CD8-positive, alpha-beta memory T cell (primary cell): ENCODE results near the gene SCRT2. TPM values are rescaled to one million over a fixed set of nuclear protein-coding genes. Genes with fewer than 3 reads are reported as not detected.

ENCODE experiments used
- CTCF ChIA-PET: fragments of 350-600 bp; sonication (Branson Sonifier 250); formaldehyde crosslinking; loops from one replicate; lab custom pipeline; 2021; ENCODE audit warnings: antibody characterized with exemption; lab: Charles Lee
- POLR2A ChIA-PET: fragments of 350-600 bp; sonication (Branson Sonifier 250); formaldehyde crosslinking; loops from one replicate; lab custom pipeline; 2021; ENCODE audit warnings: antibody characterized with exemption; lab: Charles Lee
- DNase-seq, 5 donors: peaks; one replicate each; pipeline versions ENCODE4 v3.0.0 to v3.0.0-alpha.2; 2020 to 2022; ENCODE audit warnings: mixed read lengths in 1 of 5
- H3K27ac ChIP-seq: one replicate; pipeline ENCODE4 v1.7.0; 2013; ENCODE audit warnings: low read depth, mild to moderate bottlenecking, low read length, moderate library complexity
- H3K27me3 ChIP-seq: 2 replicates; pipeline ENCODE4 v1.7.0; 2013; ENCODE audit warnings: low read length, mild to moderate bottlenecking; ENCODE audit not compliant: insufficient read depth, poor library complexity, severe bottlenecking
- H3K36me3 ChIP-seq: 2 replicates; pipeline ENCODE4 v1.7.0; 2013; ENCODE audit warnings: mild to moderate bottlenecking, low read length, moderate library complexity; ENCODE audit not compliant: insufficient read depth
- H3K4me1 ChIP-seq: 2 replicates; pipeline ENCODE4 v1.7.0; 2013; ENCODE audit warnings: mild to moderate bottlenecking, low read length, moderate library complexity; ENCODE audit not compliant: insufficient read depth
- H3K4me3 ChIP-seq: 2 replicates; pipeline ENCODE4 v1.7.0; 2013; ENCODE audit warnings: mild to moderate bottlenecking, low read length
- H3K9me3 ChIP-seq: 2 replicates; pipeline ENCODE4 v1.7.0; 2013; ENCODE audit warnings: mild to moderate bottlenecking, low read length
- H3K27ac Mint-ChIP-seq, 8 donors: one replicate each; pipeline ENCODE4 v1.8.0; 2020 to 2021; ENCODE audit warnings: mixed read lengths in 8 of 8, mild to moderate bottlenecking in 6 of 8, inconsistent platforms in 3 of 8, moderate library complexity in 3 of 8
- H3K27me3 Mint-ChIP-seq, 2 donors: one replicate each; pipeline ENCODE4 v1.8.0; 2020 to 2021; ENCODE audit warnings: mixed read lengths in 2 of 2, mild to moderate bottlenecking in 1 of 2, moderate library complexity in 1 of 2
- H3K36me3 Mint-ChIP-seq, 3 donors: one replicate each; pipeline ENCODE4 v1.8.0; 2020 to 2021; ENCODE audit warnings: mixed read lengths in 3 of 3, inconsistent platforms in 1 of 3, mild to moderate bottlenecking in 1 of 3
- H3K4me1 Mint-ChIP-seq, 3 donors: one replicate each; pipeline ENCODE4 v1.8.0; 2020 to 2021; ENCODE audit warnings: mixed read lengths in 3 of 3, inconsistent platforms in 1 of 3, mild to moderate bottlenecking in 1 of 3
- H3K4me3 Mint-ChIP-seq, 7 donors: one replicate each; pipeline ENCODE4 v1.8.0; 2020 to 2021; ENCODE audit warnings: mixed read lengths in 7 of 7, mild to moderate bottlenecking in 6 of 7, moderate library complexity in 4 of 7, inconsistent platforms in 2 of 7
- H3K9me3 Mint-ChIP-seq, 5 donors: one replicate each; pipeline ENCODE4 v1.8.0; 2020 to 2022; ENCODE audit warnings: mixed read lengths in 5 of 5, mild to moderate bottlenecking in 3 of 5, moderate library complexity in 2 of 5, inconsistent platforms in 1 of 5
- polyA plus RNA-seq: library from polyadenylated mRNA; unstranded; fragments of 300-500 nt; fragmentation: Illumina TruSeq; gene quantifications from one replicate; pipeline ENCODE4 v1.2.3, GENCODE V29; 2021
- total RNA-seq, 2 experiments: library from RNA; stranded (reverse); gene quantifications; one replicate each; pipeline ENCODE4 v1.2.3, GENCODE V29; 2021

The SCRT2 gene
- total and polyA plus RNA-seq, 3 experiments from 2014 or later: not detected

GRCh38 chr20:707451-708110, 32.0 kb upstream of the SCRT2 start:
- Mint-ChIP-seq H3K27ac (no peak overlapping the region), H3K27me3 (peaks cover 29 to 47% of the 10 kb centered on the region in 2 donors), H3K9me3 (peaks cover 0 to 6% (median 2%) of the 10 kb centered on the region in 5 donors), H3K36me3 (peaks cover 0 to 6% (median 0%) of the 10 kb centered on the region in 3 donors), H3K4me3 (no peak overlapping the region), H3K4me1 (peaks cover 0 to 2% (median 0%) of the 10 kb centered on the region in 3 donors)
- H3K27me3 ChIP-seq: peaks cover 3% of the 10 kb centered on the region
- POLR2A ChIA-PET: interaction anchor here (0.6 kb wide), 1 partner anchor 31 kb away, joined by 3 read pairs; no protein-coding TSS in a partner anchor
- no peak overlapping the region for H3K4me3 ChIP-seq
- no peak overlapping the region for H3K27ac ChIP-seq
- H3K9me3 ChIP-seq: no peaks in the 10 kb centered on the region
- no peak for DNase-seq
- H3K36me3 ChIP-seq: no peaks in the 10 kb centered on the region
- CTCF ChIA-PET: interaction anchor here (0.6 kb wide), 1 partner anchor 37 kb away, joined by 3 read pairs; no protein-coding TSS in a partner anchor
- H3K4me1 ChIP-seq: no peaks in the 10 kb centered on the region

GRCh38 chr20:706366-706885, 30.8 kb upstream of the SCRT2 start:
- DNase-seq: no peak
- H3K4me3 Mint-ChIP-seq: no peak overlapping the region
- peaks cover 0 to 6% (median 0%) of the 10 kb centered on the region in 3 donors for H3K36me3 Mint-ChIP-seq
- Histone ChIP-seq H3K9me3 (no peaks in the 10 kb centered on the region), H3K4me1 (no peaks in the 10 kb centered on the region), H3K27ac (no peak overlapping the region), H3K27me3 (peaks cover 3% of the 10 kb centered on the region), H3K36me3 (no peaks in the 10 kb centered on the region), H3K4me3 (no peak overlapping the region)
- H3K27me3 Mint-ChIP-seq: peaks cover 28 to 35% of the 10 kb centered on the region in 2 donors
- CTCF ChIA-PET: no interaction called here
- no peak overlapping the region for H3K27ac Mint-ChIP-seq
- peaks cover 0 to 3% (median 0%) of the 10 kb centered on the region in 5 donors for H3K9me3 Mint-ChIP-seq
- POLR2A ChIA-PET: no interaction called here
- peaks cover 0 to 2% (median 0%) of the 10 kb centered on the region in 3 donors for H3K4me1 Mint-ChIP-seq

- H3K27ac ChIP-seq: no peak overlapping the region
- DNase-seq: no peak
- H3K27ac Mint-ChIP-seq: no peak overlapping the region
- H3K4me1 Mint-ChIP-seq: peaks cover 0 to 2% (median 0%) of the 10 kb centered on the region in 3 donors
- H3K4me3 ChIP-seq: no peak overlapping the region
- peaks cover 21 to 27% of the 10 kb centered on the region in 2 donors for H3K27me3 Mint-ChIP-seq
- H3K9me3 ChIP-seq: no peaks in the 10 kb centered on the region
- no peak overlapping the region for H3K4me3 Mint-ChIP-seq
- no peaks in the 10 kb centered on the region for H3K4me1 ChIP-seq
- no peaks in the 10 kb centered on the region for H3K36me3 ChIP-seq
- peaks cover 3% of the 10 kb centered on the region for H3K27me3 ChIP-seq
- CTCF ChIA-PET: no interaction called here
- peaks cover 0 to 6% (median 0%) of the 10 kb centered on the region in 3 donors for H3K36me3 Mint-ChIP-seq
- H3K9me3 Mint-ChIP-seq: peaks cover 0 to 3% (median 0%) of the 10 kb centered on the region in 5 donors
- POLR2A ChIA-PET: no interaction called here
Observed at GRCh38 chr20:704726-705125, 29.1 kb upstream of the SCRT2 start.

GRCh38 chr20:703426-703825, 27.8 kb upstream of the SCRT2 start:
- CTCF ChIA-PET: no interaction called here
- Mint-ChIP-seq H3K36me3 (no peaks in the 10 kb centered on the region), H3K4me1 (no peaks in the 10 kb centered on the region), H3K27ac (no peak overlapping the region), H3K9me3 (no peaks in the 10 kb centered on the region), H3K27me3 (peaks cover 10 to 18% of the 10 kb centered on the region in 2 donors), H3K4me3 (no peak overlapping the region)
- Histone ChIP-seq H3K4me1 (no peaks in the 10 kb centered on the region), H3K27me3 (no peaks in the 10 kb centered on the region), H3K4me3 (no peak overlapping the region), H3K9me3 (no peaks in the 10 kb centered on the region), H3K36me3 (no peaks in the 10 kb centered on the region), H3K27ac (no peak overlapping the region)
- POLR2A ChIA-PET: no interaction called here
- no peak for DNase-seq

GRCh38 chr20:703006-703405, 27.4 kb upstream of the SCRT2 start:
- Mint-ChIP-seq H3K4me3 (no peak overlapping the region), H3K4me1 (no peaks in the 10 kb centered on the region), H3K27ac (no peak overlapping the region), H3K9me3 (no peaks in the 10 kb centered on the region), H3K27me3 (peaks cover 10 to 20% of the 10 kb centered on the region in 2 donors), H3K36me3 (no peaks in the 10 kb centered on the region)
- no peak overlapping the region for H3K4me3 ChIP-seq
- no peaks in the 10 kb centered on the region for H3K27me3 ChIP-seq
- no peaks in the 10 kb centered on the region for H3K36me3 ChIP-seq
- H3K4me1 ChIP-seq: no peaks in the 10 kb centered on the region
- no peaks in the 10 kb centered on the region for H3K9me3 ChIP-seq
- ChIA-PET CTCF (no interaction called here), POLR2A (no interaction called here)
- no peak overlapping the region for H3K27ac ChIP-seq
- DNase-seq: no peak

- POLR2A ChIA-PET: no interaction called here
- Mint-ChIP-seq H3K27ac (no peak overlapping the region), H3K4me3 (no peak overlapping the region), H3K36me3 (no peaks in the 10 kb centered on the region), H3K27me3 (peaks cover 9 to 28% of the 10 kb centered on the region in 2 donors), H3K9me3 (no peaks in the 10 kb centered on the region), H3K4me1 (no peaks in the 10 kb centered on the region)
- Histone ChIP-seq H3K36me3 (no peaks in the 10 kb centered on the region), H3K4me1 (no peaks in the 10 kb centered on the region), H3K9me3 (no peaks in the 10 kb centered on the region), H3K4me3 (no peak overlapping the region), H3K27me3 (no peaks in the 10 kb centered on the region), H3K27ac (no peak overlapping the region)
- no peak for DNase-seq
- CTCF ChIA-PET: no interaction called here
Observed at GRCh38 chr20:701401-702129, 26.0 kb upstream of the SCRT2 start.

- H3K4me1 Mint-ChIP-seq: no peaks in the 10 kb centered on the region
- POLR2A ChIA-PET: interaction anchor here (0.6 kb wide), 1 partner anchor 547 kb away, joined by 3 read pairs; no protein-coding TSS in a partner anchor
Observed at GRCh38 chr20:699811-700338, 24.3 kb upstream of the SCRT2 start.

GRCh38 chr20:699342-699741, 23.7 kb upstream of the SCRT2 start:
- POLR2A ChIA-PET: no interaction called here
- H3K27me3 Mint-ChIP-seq: peaks cover 6 to 21% of the 10 kb centered on the region in 2 donors
- no peaks in the 10 kb centered on the region for H3K4me1 ChIP-seq
- H3K27ac Mint-ChIP-seq: no peak overlapping the region
- CTCF ChIA-PET: no interaction called here
- no peak overlapping the region for H3K4me3 ChIP-seq
- H3K9me3 ChIP-seq: no peaks in the 10 kb centered on the region
- no peaks in the 10 kb centered on the region for H3K27me3 ChIP-seq
- H3K36me3 Mint-ChIP-seq: no peaks in the 10 kb centered on the region
- no peaks in the 10 kb centered on the region for H3K4me1 Mint-ChIP-seq
- no peaks in the 10 kb centered on the region for H3K9me3 Mint-ChIP-seq
- no peaks in the 10 kb centered on the region for H3K36me3 ChIP-seq
- peak overlapping the region in 1 of 7 donors; percentile 27 for H3K4me3 Mint-ChIP-seq
- H3K27ac ChIP-seq: no peak overlapping the region
- no peak for DNase-seq

More at GRCh38 chr20:699811-700338, 24.3 kb upstream of the SCRT2 start:
- H3K36me3 Mint-ChIP-seq: no peaks in the 10 kb centered on the region
- Histone ChIP-seq H3K9me3 (no peaks in the 10 kb centered on the region), H3K4me3 (no peak overlapping the region), H3K4me1 (no peaks in the 10 kb centered on the region), H3K27ac (no peak overlapping the region), H3K36me3 (no peaks in the 10 kb centered on the region), H3K27me3 (no peaks in the 10 kb centered on the region)
- no peaks in the 10 kb centered on the region for H3K9me3 Mint-ChIP-seq
- CTCF ChIA-PET: no interaction called here
- no peak overlapping the region for H3K4me3 Mint-ChIP-seq
- peaks cover 7 to 20% of the 10 kb centered on the region in 2 donors for H3K27me3 Mint-ChIP-seq
- DNase-seq: no peak
- H3K27ac Mint-ChIP-seq: no peak overlapping the region
